ENCODE results near the gene CAPG. TPM values are rescaled to one million over a fixed set of nuclear protein-coding genes. Genes with fewer than 3 reads are reported as not detected.

CAPG gene
- total RNA-seq, 1 donor from 2014 or later: 701 TPM

DNA sequence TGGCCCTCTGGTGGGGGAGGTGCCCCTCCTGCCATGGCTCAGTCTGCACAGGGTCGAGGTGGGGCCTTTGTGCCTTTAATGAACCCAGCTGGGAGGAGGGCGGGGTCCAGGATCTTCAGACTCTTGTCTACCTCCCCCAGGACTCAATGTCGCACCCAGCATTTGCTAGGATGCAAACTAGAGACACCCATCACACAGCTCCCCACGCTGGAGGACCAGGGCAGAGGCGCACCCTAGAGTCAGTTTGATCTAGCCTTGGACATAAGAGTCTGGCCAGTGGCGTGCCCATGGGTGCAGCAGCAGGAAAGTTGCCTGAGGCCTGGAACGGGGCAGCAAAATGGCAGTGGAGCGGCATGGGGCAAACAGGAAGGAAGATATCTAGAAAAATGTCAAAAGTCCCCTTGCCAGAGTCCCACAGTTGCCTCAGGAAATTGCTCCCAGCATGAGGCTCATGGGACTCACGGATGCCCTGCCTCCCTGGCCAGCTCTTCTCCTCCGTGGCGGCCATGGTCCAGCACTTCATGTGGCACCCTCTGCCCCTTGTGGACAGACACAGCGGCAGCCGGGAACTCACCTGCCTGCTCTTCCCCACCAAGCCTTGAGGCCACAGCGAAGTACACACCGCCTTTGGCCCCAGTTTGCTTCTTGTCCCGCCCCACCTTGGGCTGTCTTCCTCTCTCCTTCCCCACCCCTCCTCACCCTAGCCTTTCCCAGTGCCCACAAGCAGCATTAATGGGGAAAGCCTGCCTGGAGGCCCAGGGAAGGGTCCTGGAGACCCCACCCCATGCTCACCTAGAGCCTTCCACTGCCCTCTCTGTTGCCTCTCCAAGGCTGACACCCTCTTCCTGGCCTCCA, 26.0 kb upstream of the CAPG start:
- TF ChIP-seq, protein P1, sequence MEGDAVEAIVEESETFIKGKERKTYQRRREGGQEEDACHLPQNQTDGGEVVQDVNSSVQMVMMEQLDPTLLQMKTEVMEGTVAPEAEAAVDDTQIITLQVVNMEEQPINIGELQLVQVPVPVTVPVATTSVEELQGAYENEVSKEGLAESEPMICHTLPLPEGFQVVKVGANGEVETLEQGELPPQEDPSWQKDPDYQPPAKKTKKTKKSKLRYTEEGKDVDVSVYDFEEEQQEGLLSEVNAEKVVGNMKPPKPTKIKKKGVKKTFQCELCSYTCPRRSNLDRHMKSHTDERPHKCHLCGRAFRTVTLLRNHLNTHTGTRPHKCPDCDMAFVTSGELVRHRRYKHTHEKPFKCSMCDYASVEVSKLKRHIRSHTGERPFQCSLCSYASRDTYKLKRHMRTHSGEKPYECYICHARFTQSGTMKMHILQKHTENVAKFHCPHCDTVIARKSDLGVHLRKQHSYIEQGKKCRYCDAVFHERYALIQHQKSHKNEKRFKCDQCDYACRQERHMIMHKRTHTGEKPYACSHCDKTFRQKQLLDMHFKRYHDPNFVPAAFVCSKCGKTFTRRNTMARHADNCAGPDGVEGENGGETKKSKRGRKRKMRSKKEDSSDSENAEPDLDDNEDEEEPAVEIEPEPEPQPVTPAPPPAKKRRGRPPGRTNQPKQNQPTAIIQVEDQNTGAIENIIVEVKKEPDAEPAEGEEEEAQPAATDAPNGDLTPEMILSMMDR (IDR thresholded peaks at IDR 0.05; ENCODE audit: insufficient read depth, low read length, severe bottlenecking): no peak
- Histone ChIP-seq H3K4me3 (ENCODE audit: low read depth, low read length) (no peak overlapping the region), H3K36me3 (ENCODE audit: control insufficient read depth, insufficient read depth, low read length) (no peaks in the 10 kb centered on the region), H3K27me3 (ENCODE audit: control insufficient read depth, insufficient read depth, low read length) (no peaks in the 10 kb centered on the region)
- DNase-seq (ENCODE audit: low read depth): no peak
- FAIRE-seq: no peak

DNA sequence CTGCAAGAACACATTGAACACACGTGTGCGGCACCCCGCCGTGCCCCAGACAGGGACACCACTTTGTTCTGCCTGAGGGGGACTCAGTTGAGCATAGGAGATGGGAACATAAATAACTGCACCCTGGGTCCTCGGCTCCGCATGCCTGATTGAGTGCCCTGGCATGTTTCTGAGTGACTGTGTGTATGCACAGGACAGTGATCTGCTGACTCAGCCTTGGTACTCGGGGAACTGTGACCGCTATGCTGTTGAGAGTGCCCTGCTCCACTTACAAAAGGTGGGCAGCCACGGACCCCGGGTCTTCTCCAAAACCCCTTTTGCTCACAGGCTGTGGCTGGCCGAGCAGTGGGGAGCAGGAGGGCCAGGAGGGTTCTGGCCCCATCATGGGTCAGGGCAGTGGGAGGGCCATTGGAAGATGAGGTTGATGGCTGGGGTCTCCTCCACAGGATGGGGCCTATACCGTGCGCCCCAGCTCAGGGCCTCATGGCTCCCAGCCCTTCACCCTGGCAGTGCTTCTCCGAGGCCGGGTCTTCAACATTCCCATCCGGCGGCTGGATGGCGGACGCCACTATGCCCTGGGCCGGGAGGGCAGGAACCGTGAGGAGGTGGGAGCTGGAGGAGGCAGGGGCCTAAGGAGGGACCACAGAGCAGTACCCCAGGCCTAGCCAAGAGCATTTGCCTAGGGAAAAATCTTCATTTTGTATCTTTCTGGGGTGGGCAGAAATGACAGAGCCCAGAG, 25.2 kb upstream of the CAPG start:
- TF ChIP-seq, protein P1 (IDR thresholded peaks at IDR 0.05; ENCODE audit: insufficient read depth, low read length, severe bottlenecking): no peak
- Histone ChIP-seq H3K4me3 (ENCODE audit: low read depth, low read length) (no peak overlapping the region), H3K36me3 (ENCODE audit: control insufficient read depth, insufficient read depth, low read length) (no peaks in the 10 kb centered on the region), H3K27me3 (ENCODE audit: control insufficient read depth, insufficient read depth, low read length) (no peaks in the 10 kb centered on the region)
- FAIRE-seq (no peak), DNase-seq (ENCODE audit: low read depth) (no peak)

DNA sequence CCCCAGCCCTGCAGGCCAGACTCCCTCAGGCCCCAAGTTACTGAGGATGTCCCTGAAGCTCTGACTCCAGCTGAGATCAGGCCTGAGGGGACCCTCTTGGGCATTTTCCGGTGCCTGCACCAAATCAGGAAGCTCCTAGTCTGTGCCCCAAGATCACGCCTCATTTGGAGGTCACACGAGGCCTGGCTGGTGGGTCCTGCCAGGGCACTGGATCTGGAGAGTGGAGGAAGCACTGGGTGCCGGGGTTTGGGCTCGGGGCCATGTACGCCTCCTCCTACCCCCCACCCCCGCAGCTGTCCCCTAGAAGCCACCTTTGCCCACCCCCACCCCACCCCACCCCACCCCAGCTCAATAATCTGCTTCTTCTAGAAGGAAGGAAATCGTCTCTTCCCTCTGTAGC, 24.5 kb upstream of the CAPG start:
- H3K4me3 ChIP-seq (ENCODE audit: low read depth, low read length): no peak overlapping the region
- DNase-seq (ENCODE audit: low read depth) (no peak), FAIRE-seq (no peak)
- no peaks in the 10 kb centered on the region for H3K27me3 ChIP-seq (ENCODE audit: control insufficient read depth, insufficient read depth, low read length)
- H3K36me3 ChIP-seq (ENCODE audit: control insufficient read depth, insufficient read depth, low read length): no peaks in the 10 kb centered on the region
- TF ChIP-seq, protein P1 (IDR thresholded peaks at IDR 0.05; ENCODE audit: insufficient read depth, low read length, severe bottlenecking): no peak

DNA sequence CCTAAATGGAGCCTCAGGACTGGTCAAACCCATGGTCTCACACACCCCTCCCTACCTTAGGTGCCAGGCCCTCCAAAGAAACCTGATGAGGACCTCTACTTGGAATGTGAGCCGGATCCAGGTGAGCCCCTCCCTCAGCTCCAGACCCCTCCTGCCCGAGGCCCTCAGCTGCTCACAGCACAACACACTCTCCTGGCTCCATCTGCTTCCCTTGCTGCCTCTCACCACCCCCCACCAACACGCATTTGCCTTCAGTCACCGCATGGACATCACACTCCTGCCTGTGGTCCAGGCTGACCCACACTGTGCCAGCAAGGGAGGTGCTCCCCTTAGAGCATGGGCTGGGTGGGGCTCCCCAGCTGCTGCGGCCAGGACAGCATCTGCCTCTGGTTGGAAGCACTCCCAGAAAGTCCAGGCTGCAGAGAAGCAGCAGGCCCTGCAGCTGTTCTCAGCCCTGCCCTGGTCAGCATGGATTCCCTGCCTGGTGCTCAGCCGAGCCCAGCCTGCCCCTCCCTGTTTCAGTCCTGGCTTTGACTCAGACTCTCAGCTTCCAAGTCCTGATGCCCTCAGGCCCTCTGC, 23.4 kb upstream of the CAPG start:
- H3K36me3 ChIP-seq (ENCODE audit: control insufficient read depth, insufficient read depth, low read length): no peaks in the 10 kb centered on the region
- TF ChIP-seq, protein P1 (IDR thresholded peaks at IDR 0.05; ENCODE audit: insufficient read depth, low read length, severe bottlenecking): no peak
- DNase-seq (ENCODE audit: low read depth) (peak; percentile 78), FAIRE-seq (peak; percentile 91)
- H3K27me3 ChIP-seq (ENCODE audit: control insufficient read depth, insufficient read depth, low read length): no peaks in the 10 kb centered on the region
- no peak overlapping the region for H3K4me3 ChIP-seq (ENCODE audit: low read depth, low read length)

DNA sequence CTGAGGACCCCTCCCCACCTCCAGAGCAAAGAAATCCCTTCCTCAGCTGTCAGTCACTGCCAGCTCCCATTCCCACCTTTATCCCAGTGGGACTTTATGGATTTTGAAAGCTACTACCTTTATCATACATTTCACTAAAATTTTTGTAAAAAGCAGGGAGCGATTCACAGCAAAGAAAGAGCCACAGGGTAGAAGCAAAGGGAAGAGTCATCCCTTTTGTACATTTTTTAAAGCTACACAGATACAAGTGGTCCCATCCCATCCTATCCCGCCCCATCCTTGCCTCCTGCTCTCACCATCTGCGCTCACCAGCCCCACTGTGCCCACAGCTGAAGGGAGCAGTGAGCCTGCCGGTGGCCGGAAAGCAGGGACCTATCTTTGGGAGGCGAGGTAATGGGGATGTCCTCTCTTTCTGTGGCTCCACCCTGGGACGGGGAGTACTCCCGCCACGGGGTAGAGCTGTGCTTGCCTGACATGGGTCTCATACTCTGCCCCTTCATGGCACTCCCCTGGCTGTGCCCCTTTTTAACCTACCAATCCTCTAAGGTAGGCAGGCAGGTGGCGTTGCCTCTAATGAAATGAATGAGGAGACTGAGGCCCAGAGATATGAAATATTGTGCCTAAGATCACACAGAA, 21.5 kb upstream of the CAPG start:
- FAIRE-seq (no peak), DNase-seq (ENCODE audit: low read depth) (no peak)
- Histone ChIP-seq H3K4me3 (ENCODE audit: low read depth, low read length) (no peak overlapping the region), H3K36me3 (ENCODE audit: control insufficient read depth, insufficient read depth, low read length) (no peaks in the 10 kb centered on the region), H3K27me3 (ENCODE audit: control insufficient read depth, insufficient read depth, low read length) (no peaks in the 10 kb centered on the region)
- TF ChIP-seq, protein P1 (IDR thresholded peaks at IDR 0.05; ENCODE audit: insufficient read depth, low read length, severe bottlenecking): no peak

Data from bronchial epithelial cell (primary cell).